Astrocyte (in vitro differentiated cells and primary cell): ENCODE results near the gene TCP11L1. TPM values are rescaled to one million over a fixed set of nuclear protein-coding genes. Genes with fewer than 3 reads are reported as not detected.

Source experiments
- DNase-seq: peaks from one replicate; pipeline ENCODE4 v3.0.0-alpha.2; 2010; ENCODE audit warnings: low read depth
- FAIRE-seq: peaks from 2 replicates; lab custom pipeline; 2011; peaks lifted over from hg19 to GRCh38; lab: Jason Lieb, UNC
- H2AFZ ChIP-seq: 2 replicates; pipeline ENCODE4 v1.6.0; 2012; ENCODE audit warnings: low read depth, low read length, inconsistent platforms
- H3K27ac ChIP-seq: 2 replicates; pipeline ENCODE4 v1.5.1; 2011; ENCODE audit warnings: low read depth, low read length, inconsistent platforms
- H3K27me3 ChIP-seq: 2 replicates; pipeline ENCODE4 v1.6.0; 2011; ENCODE audit warnings: low read length, inconsistent platforms; ENCODE audit not compliant: insufficient read depth
- H3K36me3 ChIP-seq: 2 replicates; pipeline ENCODE4 v1.5.1; 2011; ENCODE audit warnings: low read length, inconsistent platforms; ENCODE audit not compliant: insufficient read depth
- H3K4me1 ChIP-seq: 2 replicates; pipeline ENCODE4 v1.5.1; 2011; ENCODE audit warnings: low read length, inconsistent platforms; ENCODE audit not compliant: insufficient read depth
- H3K4me2 ChIP-seq: 2 replicates; pipeline ENCODE4 v1.6.0; 2012; ENCODE audit warnings: low read length, inconsistent platforms
- H3K4me3 ChIP-seq: 2 replicates; pipeline ENCODE4 v1.5.1; 2011; ENCODE audit warnings: low read depth, mild to moderate bottlenecking, low read length, inconsistent platforms; ENCODE audit not compliant: insufficient read depth
- H3K79me2 ChIP-seq: 2 replicates; pipeline ENCODE4 v1.6.0; 2012; ENCODE audit warnings: mild to moderate bottlenecking, low read length, inconsistent platforms; ENCODE audit not compliant: insufficient read depth
- H3K9ac ChIP-seq: 2 replicates; pipeline ENCODE4 v1.6.0; 2012; ENCODE audit warnings: mild to moderate bottlenecking, low read length, inconsistent platforms
- H3K9me3 ChIP-seq: 2 replicates; pipeline ENCODE4 v1.5.1; 2012; ENCODE audit warnings: low read depth, mild to moderate bottlenecking, low read length, inconsistent platforms; ENCODE audit not compliant: insufficient read depth
- H4K20me1 ChIP-seq: 2 replicates; pipeline ENCODE4 v1.6.0; 2012; ENCODE audit warnings: low read length, inconsistent platforms; ENCODE audit not compliant: insufficient read depth
- H3K27ac Mint-ChIP-seq: one replicate; pipeline ENCODE4 v1.8.0; 2021; ENCODE audit warnings: mild to moderate bottlenecking, mixed read lengths; ENCODE audit not compliant: unreplicated experiment
- H3K27me3 Mint-ChIP-seq: one replicate; pipeline ENCODE4 v1.8.0; 2021; ENCODE audit warnings: low read depth, mixed read lengths; ENCODE audit not compliant: unreplicated experiment
- H3K36me3 Mint-ChIP-seq: one replicate; pipeline ENCODE4 v1.8.0; 2021; ENCODE audit warnings: low read depth, mixed read lengths; ENCODE audit not compliant: unreplicated experiment
- H3K4me1 Mint-ChIP-seq: one replicate; pipeline ENCODE4 v1.8.0; 2021; ENCODE audit warnings: low read depth, mixed read lengths; ENCODE audit not compliant: unreplicated experiment
- H3K4me3 Mint-ChIP-seq: one replicate; pipeline ENCODE4 v1.8.0; 2021; ENCODE audit warnings: mild to moderate bottlenecking, moderate library complexity, mixed read lengths; ENCODE audit not compliant: unreplicated experiment
- H3K9me3 Mint-ChIP-seq: one replicate; pipeline ENCODE4 v1.8.0; 2021; ENCODE audit warnings: mild to moderate bottlenecking, mixed read lengths; ENCODE audit not compliant: unreplicated experiment
- EZH2 ChIP-seq: IDR thresholded peaks from 2 replicates; pipeline ENCODE4 v1.6.1; 2012; ENCODE audit warnings: mild to moderate bottlenecking, low read length, inconsistent platforms; ENCODE audit not compliant: insufficient read depth
- total RNA-seq: library from RNA; stranded (reverse); gene quantifications from 2 replicates; pipeline ENCODE4 v1.2.1, GENCODE V29; 2021
- TF ChIP-seq, protein P1 (sequence below): IDR thresholded peaks from 2 replicates; pipeline ENCODE4 v1.5.1; 2011; ENCODE audit warnings: low read depth, mild to moderate bottlenecking, inconsistent platforms, low read length, moderate library complexity; ENCODE audit not compliant: insufficient read depth

TCP11L1 gene
- total RNA-seq, 1 donor from 2014 or later, result 28.8 TPM

DNA sequence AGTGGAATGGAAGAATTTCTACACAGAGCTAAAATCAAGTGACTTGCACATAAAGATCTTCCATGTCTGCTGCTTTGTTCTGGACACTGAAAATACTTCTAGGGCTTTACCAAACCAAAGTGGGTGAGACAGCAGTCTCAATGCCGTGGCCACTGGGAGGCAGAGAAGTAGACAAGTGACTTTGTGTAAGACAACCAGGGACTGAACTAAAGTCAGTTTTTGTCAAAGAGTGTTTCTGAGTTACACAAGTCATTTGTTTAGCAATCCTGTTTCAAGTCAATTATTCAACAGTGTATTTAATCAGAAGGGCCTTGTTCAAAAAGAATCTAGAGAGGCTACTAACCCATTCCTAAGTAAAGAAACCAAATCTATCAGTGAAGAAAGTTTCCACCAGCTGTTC, 46.6 kb downstream of the TCP11L1 start:
- FAIRE-seq (no peak), DNase-seq (no peak)
- no peaks in the 10 kb centered on the region for H3K27me3 Mint-ChIP-seq
- H3K4me3 Mint-ChIP-seq, result no peak overlapping the region
- H3K4me1 ChIP-seq, result no peaks in the 10 kb centered on the region
- no peaks in the 10 kb centered on the region for H4K20me1 ChIP-seq
- no peaks in the 10 kb centered on the region for H3K9me3 Mint-ChIP-seq
- no peak overlapping the region for H3K27ac Mint-ChIP-seq
- H3K36me3 Mint-ChIP-seq, result peaks cover 13% of the 10 kb centered on the region
- H2AFZ ChIP-seq, result no peak overlapping the region
- peaks cover 13% of the 10 kb centered on the region for H3K4me1 Mint-ChIP-seq
- peaks cover 28% of the 10 kb centered on the region for H3K36me3 ChIP-seq
- no peak overlapping the region for H3K27ac ChIP-seq
- TF ChIP-seq, protein P1, sequence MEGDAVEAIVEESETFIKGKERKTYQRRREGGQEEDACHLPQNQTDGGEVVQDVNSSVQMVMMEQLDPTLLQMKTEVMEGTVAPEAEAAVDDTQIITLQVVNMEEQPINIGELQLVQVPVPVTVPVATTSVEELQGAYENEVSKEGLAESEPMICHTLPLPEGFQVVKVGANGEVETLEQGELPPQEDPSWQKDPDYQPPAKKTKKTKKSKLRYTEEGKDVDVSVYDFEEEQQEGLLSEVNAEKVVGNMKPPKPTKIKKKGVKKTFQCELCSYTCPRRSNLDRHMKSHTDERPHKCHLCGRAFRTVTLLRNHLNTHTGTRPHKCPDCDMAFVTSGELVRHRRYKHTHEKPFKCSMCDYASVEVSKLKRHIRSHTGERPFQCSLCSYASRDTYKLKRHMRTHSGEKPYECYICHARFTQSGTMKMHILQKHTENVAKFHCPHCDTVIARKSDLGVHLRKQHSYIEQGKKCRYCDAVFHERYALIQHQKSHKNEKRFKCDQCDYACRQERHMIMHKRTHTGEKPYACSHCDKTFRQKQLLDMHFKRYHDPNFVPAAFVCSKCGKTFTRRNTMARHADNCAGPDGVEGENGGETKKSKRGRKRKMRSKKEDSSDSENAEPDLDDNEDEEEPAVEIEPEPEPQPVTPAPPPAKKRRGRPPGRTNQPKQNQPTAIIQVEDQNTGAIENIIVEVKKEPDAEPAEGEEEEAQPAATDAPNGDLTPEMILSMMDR, result no peak
- TF ChIP-seq EZH2, result no peak
- H3K79me2 ChIP-seq, result no peaks in the 10 kb centered on the region
- H3K4me3 ChIP-seq, result no peak overlapping the region
- no peaks in the 10 kb centered on the region for H3K9me3 ChIP-seq
- H3K27me3 ChIP-seq, result no peaks in the 10 kb centered on the region
- H3K9ac ChIP-seq, result no peak overlapping the region
- no peak overlapping the region for H3K4me2 ChIP-seq

- FAIRE-seq (no peak), DNase-seq (peak; percentile 63)
- H3K4me3 Mint-ChIP-seq, result no peak overlapping the region
- no peaks in the 10 kb centered on the region for H3K27me3 ChIP-seq
- no peak overlapping the region for H2AFZ ChIP-seq
- H3K9ac ChIP-seq, result no peak overlapping the region
- H3K4me1 ChIP-seq, result no peaks in the 10 kb centered on the region
- no peaks in the 10 kb centered on the region for H4K20me1 ChIP-seq
- peaks cover 12% of the 10 kb centered on the region for H3K4me1 Mint-ChIP-seq
- H3K27ac ChIP-seq, result no peak overlapping the region
- peaks cover 25% of the 10 kb centered on the region for H3K36me3 ChIP-seq
- no peak overlapping the region for H3K4me2 ChIP-seq
- H3K9me3 Mint-ChIP-seq, result no peaks in the 10 kb centered on the region
- no peaks in the 10 kb centered on the region for H3K79me2 ChIP-seq
- no peak overlapping the region for H3K27ac Mint-ChIP-seq
- TF ChIP-seq, protein P1, result peak; percentile 19
- no peak for TF ChIP-seq EZH2
- H3K36me3 Mint-ChIP-seq, result peaks cover 12% of the 10 kb centered on the region
- H3K27me3 Mint-ChIP-seq, result no peaks in the 10 kb centered on the region
- H3K4me3 ChIP-seq, result no peak overlapping the region
- H3K9me3 ChIP-seq, result no peaks in the 10 kb centered on the region
These were observed 50.4 kb downstream of the TCP11L1 start for GRCh38 chr11:33089776-33090175.

GRCh38 chr11:33094157-33094556, 54.8 kb downstream of the TCP11L1 start:
- Mint-ChIP-seq H3K4me1 (peaks cover 7% of the 10 kb centered on the region), H3K27me3 (no peaks in the 10 kb centered on the region), H3K9me3 (no peaks in the 10 kb centered on the region), H3K4me3 (no peak overlapping the region), H3K27ac (no peak overlapping the region), H3K36me3 (peaks cover 4% of the 10 kb centered on the region)
- TF ChIP-seq, protein P1, result no peak
- TF ChIP-seq EZH2, result no peak
- no peak overlapping the region for H3K27ac ChIP-seq
- H3K27me3 ChIP-seq, result no peaks in the 10 kb centered on the region
- H3K9ac ChIP-seq, result no peak overlapping the region
- H4K20me1 ChIP-seq, result no peaks in the 10 kb centered on the region
- H3K79me2 ChIP-seq, result no peaks in the 10 kb centered on the region
- H3K4me2 ChIP-seq, result no peak overlapping the region
- DNase-seq (no peak), FAIRE-seq (no peak)
- H3K36me3 ChIP-seq, result peaks cover 27% of the 10 kb centered on the region
- H3K4me1 ChIP-seq, result no peaks in the 10 kb centered on the region
- no peaks in the 10 kb centered on the region for H3K9me3 ChIP-seq
- H3K4me3 ChIP-seq, result no peak overlapping the region
- H2AFZ ChIP-seq, result no peak overlapping the region
